Activated T-cell treated with anti-CD3 and anti-CD28 coated beads for 48 hours (primary cell): ENCODE results near the gene CAMK2B.

Experiments used
- DNase-seq: peaks from one replicate; pipeline ENCODE4 v3.0.0-alpha.2; 2020; ENCODE audit warnings: low read depth

Gene CAMK2B

DNA sequence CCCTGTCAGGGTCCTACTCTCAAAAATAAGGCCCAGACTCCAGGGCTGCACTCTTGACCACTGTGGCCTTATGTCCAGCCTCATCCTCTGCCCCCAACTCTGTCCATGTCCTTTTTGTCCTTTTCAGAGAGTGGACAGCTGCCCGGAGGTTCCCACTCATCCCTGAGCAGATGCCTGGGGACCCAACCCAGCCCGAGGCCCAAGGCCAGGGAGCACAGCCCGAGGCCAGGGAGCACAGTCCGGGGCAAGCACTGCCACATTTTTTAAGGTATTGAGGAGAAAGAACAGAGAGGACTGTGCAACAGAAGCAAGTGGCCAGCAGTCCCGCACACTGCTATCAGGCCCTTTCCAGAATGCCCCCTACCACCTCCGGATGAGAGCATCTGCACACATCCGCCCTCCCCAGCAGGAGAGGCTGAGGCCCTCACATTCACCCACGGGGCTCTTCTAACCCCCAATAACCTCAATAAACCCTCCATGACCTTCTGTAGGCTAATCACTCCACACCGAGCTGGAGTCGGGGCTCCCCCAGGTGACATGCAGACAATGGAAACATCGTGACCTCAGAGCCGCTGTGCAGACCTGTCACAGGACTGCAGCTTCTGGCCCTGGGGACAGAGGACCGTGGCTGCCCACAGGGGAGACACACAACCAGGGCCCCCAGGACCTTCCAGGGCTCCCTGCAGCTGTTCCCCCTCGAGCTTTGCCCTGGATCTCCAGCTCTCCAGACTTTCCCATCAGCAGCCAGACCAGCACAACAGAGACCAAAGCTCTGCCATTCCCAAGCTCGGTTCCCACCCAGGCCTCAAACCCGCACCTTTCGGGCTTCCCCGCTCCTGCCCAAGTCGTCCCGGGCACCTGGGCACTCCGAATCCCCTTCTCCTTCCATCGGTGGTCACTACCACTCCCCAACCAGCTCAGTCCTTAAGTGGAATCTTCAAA is 51.4 kb downstream of the CAMK2B start:
- DNase-seq = no peak

DNA sequence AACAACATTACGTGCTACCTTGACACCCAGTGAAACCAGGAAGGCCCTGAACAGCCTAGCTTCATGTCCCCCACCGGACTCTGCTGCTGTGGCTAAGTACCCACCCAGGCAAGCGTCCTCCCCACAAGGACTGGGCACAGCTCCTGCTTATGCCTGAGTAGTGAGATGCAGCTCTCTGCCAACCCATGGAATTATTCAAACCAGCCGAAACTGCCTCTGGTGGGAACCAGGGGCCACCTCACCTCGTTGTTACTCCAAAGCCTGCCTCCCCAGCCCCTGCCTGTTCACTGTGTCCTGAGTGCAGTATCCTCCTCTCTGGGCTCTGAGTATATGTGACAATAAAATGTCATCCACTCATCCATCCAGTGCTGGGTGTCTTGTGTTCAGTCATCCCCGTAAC is 52.4 kb downstream of the CAMK2B start:
- DNase-seq = no peak

DNA sequence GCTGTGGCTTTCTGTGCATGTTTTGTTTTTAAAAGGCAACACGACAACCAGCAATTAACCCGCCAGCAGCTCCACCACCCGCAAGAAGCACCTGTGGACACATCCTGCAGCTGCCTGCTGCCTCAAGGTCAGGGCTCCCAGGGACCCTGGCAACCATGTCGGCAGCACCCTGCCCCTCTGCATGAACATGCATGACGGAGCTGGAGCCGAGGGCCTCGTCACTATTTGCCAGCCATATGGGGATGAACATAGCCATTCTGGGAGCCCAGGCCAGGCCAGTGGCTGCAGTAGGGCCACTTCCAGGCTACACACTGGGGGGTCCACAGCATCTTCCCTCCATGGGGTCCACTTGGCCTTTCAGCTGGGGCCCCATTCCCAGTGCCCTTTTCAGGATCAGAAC is 52.9 kb downstream of the CAMK2B start:
- DNase-seq = no peak

DNA sequence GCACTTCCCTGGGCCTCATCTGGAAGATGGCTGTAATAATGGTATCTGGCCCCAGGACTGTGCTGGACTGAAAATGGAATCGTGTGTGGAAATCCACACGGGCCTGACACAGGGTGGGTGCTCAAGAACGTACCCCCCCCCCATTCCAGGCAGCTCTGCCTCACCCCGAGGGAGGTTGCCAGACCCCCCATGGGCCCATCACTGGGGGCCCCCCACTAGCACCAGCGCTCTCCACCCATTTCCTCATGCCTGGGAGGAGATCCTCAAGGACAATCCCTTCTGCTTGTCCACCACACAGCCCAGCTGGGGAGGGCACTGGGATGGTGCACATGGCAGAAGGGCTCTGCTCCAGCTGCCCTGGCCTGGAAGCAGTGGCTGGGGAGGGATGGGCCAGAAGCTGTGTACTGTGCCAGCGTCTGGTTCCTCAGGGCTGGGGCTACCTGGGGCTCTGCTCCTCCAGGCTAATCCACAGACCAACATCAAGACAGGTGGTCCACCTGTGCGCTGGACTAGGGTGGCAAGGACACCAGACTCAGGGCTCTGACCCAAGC is 55.4 kb downstream of the CAMK2B start:
- no peak for DNase-seq

DNA sequence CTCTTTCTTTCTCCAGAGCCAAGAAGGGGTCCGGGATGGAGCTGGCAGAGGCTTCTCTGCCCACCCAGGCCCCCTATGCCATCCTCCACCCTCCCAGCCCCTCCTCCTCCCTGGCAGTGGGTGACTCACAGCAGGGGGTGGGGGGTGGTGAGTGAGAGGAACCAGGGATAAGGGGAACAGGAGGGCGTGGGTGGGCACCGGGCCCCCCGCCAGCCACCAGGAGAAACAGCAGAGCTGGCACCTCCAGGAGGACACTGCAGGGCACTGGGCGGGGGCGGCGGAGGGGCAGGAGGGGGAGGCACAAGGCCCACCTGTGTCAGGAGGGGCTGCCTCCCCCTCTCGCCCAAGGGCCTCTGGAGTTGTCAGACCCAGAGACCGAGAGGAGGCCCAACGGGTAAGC is 56.0 kb downstream of the CAMK2B start:
- DNase-seq = no peak

DNA sequence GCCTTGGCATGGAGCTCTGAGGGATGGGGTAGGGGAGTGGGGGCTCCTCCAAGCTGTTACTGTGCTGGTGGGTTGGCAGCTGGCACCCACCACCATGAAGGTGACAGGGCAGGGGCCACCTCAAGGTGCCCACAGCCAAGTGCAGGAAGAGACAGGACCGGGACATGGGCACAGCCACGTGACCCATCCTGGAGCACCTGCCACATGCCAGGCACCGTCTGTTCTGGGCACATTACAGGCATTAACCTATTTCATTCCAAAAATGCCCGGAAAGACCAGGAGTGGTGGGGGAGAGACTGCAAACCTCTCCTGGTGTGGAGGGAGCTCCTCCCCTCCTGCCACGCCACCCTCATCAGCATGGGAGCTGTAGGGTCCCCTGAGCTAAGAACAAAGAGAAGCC is 56.7 kb downstream of the CAMK2B start:
- DNase-seq = no peak

DNA sequence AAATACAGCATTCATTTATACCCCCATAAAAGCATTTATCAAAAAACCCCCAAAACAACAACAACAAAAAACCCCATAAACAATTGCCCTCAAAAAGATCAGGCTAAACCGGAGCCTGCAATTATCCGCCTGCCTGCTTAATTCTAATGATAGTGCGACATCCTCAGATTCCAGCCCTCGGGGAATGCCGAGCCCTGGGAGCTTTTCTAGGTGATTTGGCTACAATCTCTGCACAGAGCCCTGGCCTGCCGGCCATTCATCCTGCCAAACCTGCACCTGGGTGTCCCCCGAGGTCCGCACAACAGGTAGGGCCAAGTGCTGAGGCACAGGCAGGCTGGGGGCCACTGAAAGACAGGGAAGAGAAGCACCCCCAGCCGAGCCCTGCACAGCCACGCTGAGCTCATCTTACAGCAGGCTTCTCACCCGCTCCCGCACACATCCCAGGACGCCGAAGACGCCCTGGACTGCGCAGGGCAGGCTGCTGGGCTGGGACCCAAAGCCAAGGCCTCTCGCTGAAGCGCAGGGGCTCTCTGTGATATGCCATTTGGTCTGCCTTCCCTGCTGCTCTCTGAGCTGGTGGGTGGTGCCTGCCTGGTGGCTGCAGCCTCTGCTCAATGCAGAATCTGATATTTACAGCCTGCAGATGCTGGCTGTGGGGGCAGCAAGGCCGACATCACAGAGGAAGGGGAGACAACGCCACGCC is 57.5 kb downstream of the CAMK2B start:
- no peak for DNase-seq

DNA sequence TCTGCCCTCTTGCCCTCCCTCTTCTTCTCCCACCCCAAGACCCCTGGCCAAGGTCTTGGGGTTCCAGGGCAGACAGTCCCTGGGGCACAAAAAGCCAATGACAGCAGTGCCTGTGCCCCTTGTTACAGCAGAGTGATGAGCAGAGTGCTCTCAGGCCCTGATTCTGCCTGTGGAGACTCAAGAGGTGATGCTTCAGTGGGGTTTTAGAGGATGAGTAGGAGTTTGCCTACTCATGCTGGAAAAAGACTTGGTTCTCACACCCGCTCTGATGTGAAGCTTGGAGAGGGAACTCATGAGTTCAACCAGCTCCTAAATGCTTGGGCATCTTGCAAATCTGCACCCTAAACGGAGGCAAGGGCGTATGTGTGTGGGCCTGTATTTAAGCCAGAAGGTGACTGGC is 58.2 kb downstream of the CAMK2B start:
- DNase-seq = no peak

DNA sequence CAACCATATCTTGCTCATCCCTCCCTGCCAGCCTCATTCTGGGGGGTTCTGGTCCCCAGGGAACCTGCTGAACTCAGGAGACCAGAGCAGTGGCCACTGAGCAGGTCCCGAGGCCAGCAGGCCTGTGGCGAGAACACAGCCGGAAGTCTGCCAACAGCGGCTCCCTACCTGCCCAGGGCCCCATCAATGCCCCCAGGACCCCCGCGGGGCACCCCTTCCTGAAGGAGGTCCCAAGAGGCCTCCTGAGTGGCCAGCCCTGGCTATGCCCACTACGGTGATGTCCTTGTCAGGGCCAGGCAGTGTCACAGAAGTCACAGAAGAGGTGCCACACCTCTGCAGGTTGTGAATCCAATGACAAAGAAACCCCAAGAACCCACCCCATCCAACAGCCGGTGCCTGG is 58.9 kb downstream of the CAMK2B start:
- DNase-seq = no peak

DNA sequence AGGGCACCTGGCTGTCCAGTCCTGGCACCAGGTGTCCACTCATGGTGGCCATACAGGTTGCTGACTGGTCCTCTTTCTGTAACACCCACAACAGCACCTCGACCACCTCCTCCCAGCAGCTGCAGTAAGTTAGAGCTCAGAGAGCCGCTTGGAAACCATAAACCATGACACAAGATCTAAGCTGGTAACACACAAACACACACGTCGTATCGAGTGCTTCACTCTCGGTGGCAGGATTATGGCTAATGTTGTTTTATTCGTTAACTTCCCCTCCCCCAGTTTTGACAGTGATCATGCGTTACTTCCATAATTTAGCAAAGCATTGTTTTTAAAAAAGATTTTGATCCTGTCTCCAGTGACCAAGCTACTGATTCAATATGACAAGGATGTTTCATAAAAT is 59.7 kb downstream of the CAMK2B start:
- DNase-seq = no peak

DNA sequence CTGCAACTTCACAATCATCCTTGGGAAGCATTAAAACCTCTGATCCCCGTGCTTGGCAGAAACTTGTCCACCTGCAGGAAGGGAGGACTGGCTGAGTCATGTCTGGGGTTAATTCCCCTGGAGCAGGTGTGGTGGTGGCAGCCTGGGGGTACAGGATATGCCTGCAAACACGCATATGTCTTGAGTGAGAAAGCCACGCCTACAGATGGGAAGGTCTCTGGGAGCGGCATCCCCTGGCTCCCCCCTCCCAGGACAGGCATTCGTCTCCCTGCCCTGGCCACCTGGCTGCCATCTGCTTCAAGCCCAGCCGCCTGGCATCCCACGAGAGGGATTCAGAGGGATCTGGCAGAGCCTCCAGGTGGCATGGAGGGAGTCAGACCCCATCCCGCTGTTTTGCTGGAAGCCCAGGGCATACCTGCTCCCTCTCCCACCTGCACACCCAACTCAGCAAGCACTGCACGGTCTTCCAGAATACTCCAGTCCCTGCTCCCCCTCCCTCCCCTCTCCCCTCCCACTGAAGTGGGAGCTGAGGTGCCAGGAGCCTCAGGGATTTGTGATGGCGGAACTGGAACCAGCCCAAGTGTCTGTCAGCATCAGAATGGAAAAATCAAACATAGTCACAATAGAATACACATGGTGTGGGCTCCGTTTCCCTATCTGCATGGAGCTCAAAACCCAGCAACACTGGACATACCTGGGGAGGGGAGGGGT is 61.0 kb downstream of the CAMK2B start:
- DNase-seq = no peak

DNA sequence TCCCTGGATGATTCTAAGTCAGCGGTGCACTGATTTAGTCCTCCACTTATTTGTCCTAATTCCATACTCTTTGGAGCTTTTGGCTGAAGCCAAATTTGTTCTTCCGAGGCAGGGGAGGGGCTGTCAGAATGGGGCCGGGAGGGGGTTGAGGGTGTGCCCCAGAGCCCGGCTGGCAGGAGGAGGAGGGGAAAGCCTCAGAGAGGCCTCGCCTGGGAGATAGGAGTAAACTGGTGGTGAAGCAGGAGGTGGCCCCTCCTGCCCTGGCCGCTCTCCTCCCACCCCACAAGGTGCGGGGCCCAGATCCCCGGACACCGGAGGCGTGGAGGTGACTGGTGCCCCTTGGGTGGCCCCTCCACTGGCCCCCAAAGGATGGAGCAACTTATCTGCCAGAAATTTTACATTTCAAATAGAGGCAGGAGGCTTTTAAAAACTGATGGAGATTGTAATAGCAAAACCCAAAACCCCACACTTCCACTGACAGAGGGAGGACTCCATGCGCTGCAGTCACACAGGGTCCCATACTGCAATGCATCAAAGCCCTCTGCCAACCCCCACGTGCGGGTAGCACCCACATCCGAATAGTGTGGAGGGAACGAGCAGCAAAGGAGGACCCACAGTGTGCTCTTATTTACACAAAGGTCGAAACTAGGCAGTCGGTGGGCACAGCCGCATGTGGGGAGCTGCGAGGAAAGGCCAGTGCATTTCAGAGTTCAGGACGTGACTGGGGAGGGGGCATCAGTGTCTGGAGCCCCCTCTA is 61.9 kb downstream of the CAMK2B start:
- no peak for DNase-seq

DNA sequence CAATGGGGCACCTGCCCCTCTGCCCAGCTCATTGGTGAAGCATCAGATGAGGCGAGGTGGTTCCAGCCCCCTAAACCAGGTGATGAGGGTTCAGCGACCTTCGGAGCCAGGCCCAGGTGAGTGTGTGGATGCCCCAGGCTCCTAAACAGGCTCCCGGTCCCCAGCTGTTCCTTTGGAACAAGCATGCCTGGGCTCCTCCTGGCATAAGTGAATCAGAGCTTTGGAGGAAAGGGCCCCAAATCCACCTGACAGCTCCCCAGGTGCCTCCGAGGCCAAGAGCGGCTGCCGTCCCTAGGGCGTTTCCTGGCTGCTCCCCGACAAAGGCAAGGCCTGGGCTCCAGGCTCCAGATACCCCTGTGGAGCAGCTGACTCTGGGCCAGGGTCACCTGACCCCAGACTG is 63.4 kb downstream of the CAMK2B start:
- no peak for DNase-seq

DNA sequence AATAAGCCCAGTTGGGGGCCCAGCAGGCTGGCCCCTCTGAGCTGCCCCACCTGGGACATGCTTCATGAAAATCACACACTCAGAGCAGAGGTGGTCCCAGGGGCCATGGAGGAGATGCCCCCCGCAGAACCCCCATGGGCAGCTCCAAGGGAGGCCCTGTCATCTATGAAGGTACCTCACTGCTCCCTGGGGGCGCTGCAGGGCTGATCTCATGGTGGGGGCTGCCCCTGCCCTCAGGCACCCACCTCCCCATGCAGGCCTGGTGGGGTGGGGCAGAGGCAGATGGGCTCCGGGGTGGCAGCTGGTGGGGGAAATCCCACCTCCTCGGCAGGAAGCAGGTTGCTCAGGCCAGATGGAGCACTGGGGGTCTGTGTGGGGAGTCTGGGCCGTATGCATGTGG is 64.2 kb downstream of the CAMK2B start:
- DNase-seq = no peak

DNA sequence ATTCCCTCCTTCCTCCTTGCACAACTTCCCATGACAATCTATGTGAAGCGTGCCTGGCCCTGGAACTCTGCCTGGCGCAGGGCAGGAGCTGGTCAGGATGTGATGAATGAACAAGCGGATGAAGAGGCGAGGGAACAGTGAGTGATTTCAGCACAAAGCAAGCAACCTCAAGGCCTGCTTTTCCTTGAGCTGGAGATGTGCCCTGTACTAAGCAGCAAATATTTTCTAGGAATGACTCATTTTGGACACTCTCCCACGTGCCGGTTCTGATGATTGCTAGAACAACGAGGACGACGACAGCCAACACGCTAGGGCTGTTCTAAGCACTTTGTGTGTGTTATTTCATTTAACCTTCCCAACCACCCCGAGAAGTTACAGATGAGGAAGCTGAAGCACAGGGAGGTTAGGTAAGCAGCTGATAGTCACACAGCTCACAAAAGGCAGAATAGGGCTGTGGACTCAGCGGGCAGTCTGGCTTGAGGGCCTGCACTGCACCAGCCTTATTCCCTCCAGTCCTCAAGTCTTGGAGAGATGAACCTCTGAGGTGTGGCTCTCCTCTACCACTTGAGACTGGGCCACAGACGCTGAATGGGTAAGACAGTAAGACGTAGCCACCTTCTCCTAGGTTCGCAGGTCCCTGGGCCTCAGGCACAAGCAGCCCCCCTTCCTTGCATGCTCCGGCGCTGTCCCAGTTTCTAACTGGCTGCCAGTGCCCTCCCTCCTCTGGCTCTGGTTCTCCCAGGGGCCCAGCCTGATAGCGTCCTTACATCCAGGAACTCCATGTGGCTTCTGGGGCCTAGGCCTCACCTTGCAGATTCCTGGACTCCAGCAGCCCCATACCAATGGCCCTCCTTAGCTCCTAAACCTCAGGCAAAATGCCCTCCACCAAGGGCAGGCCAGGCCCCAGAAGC is 65.6 kb downstream of the CAMK2B start:
- no peak for DNase-seq

DNA sequence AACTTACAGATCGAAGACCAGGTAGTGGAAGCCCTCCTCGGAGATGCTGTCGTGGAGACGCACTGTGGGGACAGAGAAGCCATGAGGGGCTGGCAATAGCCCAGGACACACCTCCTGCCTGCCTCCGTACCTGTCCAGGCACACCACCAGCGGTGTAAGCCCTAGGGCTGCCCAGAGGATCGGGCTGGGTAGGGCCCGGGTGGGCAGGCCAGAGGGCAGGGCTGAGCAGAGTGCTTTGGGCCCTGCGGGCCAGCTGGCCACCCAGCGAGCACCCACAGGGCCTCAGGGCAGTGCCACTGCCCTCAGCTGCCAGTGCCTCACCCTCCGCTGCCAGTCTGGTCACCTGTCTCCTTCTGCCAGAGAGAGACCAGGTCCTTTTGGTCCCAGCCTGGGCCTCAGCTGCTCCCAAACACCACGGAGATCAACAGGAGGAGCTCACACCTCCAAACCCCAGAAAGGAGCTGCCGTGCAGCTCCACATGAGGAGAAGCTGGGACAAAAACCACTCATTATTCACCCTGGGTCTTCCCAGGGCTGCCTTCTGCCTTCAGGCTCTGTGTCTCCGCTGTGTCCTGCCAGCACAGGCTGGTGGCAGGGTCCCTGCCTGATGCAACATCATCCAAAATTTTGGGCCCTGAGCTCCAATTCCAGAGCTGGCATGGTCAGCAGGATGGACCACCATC is 66.4 kb downstream of the CAMK2B start:
- DNase-seq = no peak

DNA sequence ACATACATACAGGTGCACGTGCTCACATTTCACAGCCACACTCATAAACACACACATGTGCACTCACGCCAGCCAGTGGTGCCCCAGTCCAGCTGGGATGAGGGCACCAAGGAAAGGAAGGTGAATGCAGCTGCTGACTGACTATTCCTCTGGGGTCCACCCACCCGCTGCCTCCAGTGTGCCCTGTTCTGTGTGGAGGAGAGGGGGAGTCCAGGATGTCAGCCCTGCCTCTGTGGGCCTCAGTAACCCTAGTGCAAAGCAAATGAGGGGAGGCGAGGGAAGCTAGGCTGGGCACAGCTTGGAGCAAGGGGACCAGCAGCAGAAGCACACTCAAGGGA is 67.0 kb downstream of the CAMK2B start:
- DNase-seq = no peak

DNA sequence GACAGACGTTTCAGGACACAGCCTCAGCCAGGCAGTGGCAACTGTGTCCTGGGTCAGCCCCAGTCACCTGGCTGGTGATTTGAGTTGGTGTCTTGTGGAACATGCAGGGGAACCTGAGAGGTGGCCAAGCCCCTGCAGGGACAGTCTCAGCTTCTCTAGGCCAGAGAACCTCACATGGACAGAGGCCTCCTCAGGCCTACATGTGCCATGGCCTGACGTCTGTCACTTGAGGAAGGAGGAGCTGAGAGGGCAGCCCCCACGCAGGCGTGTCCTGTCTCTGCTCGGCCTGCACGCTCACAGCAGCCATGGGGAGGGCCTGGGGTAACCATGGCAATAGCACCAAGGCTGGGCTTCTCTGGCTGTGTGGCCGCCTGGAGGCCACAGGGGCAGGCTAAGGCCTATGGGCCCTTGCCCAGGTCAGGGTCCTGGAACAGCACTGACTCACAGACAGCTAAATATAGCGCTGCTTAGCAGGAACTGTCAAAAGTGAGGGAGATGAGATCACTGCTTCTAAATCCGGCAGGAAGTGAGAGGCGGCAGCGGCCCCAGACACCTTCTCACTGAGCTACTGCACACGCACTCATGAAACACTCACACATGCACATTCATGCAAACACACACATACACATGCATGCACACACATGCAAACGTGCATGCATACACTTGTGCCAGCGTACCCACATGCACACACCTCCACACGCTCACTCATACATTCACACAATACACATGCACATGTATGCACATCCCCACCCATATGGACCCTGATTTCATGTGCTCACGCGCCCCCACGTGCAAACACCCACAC is 67.6 kb downstream of the CAMK2B start:
- peak; percentile 67 for DNase-seq

DNA sequence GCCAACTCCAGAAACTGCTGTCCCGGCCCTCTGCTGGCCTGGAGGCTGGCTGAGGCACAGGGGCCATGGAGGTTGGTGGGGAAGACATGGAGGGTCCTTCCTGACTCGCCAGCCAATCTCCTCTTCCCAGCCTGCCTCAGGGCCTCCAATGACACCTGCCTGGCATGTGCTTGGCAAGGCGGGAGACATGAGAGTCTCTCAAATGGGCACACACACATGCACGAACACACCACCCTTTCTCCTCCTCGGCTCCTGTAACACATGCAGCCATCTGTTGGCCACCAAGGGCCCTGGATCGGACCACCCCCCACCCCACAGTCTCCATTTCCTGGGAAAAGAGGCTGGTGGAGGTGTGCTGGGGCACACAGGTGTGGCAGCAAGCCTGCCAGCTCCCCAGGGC is 68.2 kb downstream of the CAMK2B start:
- DNase-seq = no peak
